Stimulated activated CD4-positive, alpha-beta T cell treated with anti-CD3 and anti-CD28 coated beads, TNF-alpha, amount 100 ng/mL, for 24 hours (primary cell): ENCODE measurements around the gene TNFAIP3.
"Not testable (repeated sequence)": the region's sequence is repeated elsewhere in the genome, so short reads cannot be mapped to it uniquely, and the experiment has no call there.

Experiments used
- DNase-seq, 3 experiments: peaks; one replicate each; pipeline ENCODE4 v3.0.0-alpha.2; 2020; ENCODE audit warnings: low read depth in 3 of 3

TNFAIP3 gene

GRCh38 chr6:137878486-137879285 is 11.6 kb downstream of the TNFAIP3 start:
- DNase-seq = no peak

- DNase-seq = no peak
Observed at GRCh38 chr6:137879299-137879698, 12.2 kb downstream of the TNFAIP3 start.

GRCh38 chr6:137879885-137880745 is 13.1 kb downstream of the TNFAIP3 start:
- no peak for DNase-seq

- DNase-seq = no peak
Observed at GRCh38 chr6:137880746-137881521, 13.9 kb downstream of the TNFAIP3 start.

- no peak for DNase-seq
Observed at GRCh38 chr6:137881522-137881886, 14.4 kb downstream of the TNFAIP3 start.

GRCh38 chr6:137882225-137882961 is 15.3 kb downstream of the TNFAIP3 start:
- DNase-seq = no peak

- DNase-seq = no peak
Observed at GRCh38 chr6:137883400-137884148, 16.5 kb downstream of the TNFAIP3 start.

GRCh38 chr6:137884149-137884909 is 17.3 kb downstream of the TNFAIP3 start:
- DNase-seq = no peak

- DNase-seq = not testable (repeated sequence)
Observed at GRCh38 chr6:137884910-137885229, 17.8 kb downstream of the TNFAIP3 start.

- not testable (repeated sequence) for DNase-seq
Observed at GRCh38 chr6:137886226-137886625, 19.2 kb downstream of the TNFAIP3 start.

- DNase-seq = no peak
Observed at GRCh38 chr6:137890983-137891537, 24.0 kb downstream of the TNFAIP3 start.

GRCh38 chr6:137892271-137892708 is 25.2 kb downstream of the TNFAIP3 start:
- DNase-seq = no peak

- DNase-seq = no peak
Observed at GRCh38 chr6:137893181-137893580, 26.1 kb downstream of the TNFAIP3 start.

GRCh38 chr6:137893726-137894125 is 26.7 kb downstream of the TNFAIP3 start:
- DNase-seq = no peak

- DNase-seq = not testable (repeated sequence)
Observed at GRCh38 chr6:137894378-137894777, 27.3 kb downstream of the TNFAIP3 start.

GRCh38 chr6:137894779-137895385 is 27.8 kb downstream of the TNFAIP3 start:
- DNase-seq = no peak

- no peak for DNase-seq
Observed at GRCh38 chr6:137896647-137897046, 29.6 kb downstream of the TNFAIP3 start.

GRCh38 chr6:137900815-137901214 is 33.8 kb downstream of the TNFAIP3 start:
- DNase-seq = no peak

GRCh38 chr6:137901454-137901853 is 34.4 kb downstream of the TNFAIP3 start:
- no peak for DNase-seq
